Lower lobe of right lung (tissue), 2 donors: ENCODE data around the gene FDPS. TPM values are rescaled to one million over a fixed set of nuclear protein-coding genes. Genes with fewer than 3 reads are reported as not detected.

Experiments
- ATAC-seq, 2 donors: fragments of 200-7000 bp; cut with Tn5 transposase; one replicate each; pipeline ENCODE4 v1.9.1; 2020 to 2022; ENCODE audit warnings: mild to moderate bottlenecking in 2 of 2, moderate library complexity in 2 of 2
- DNase-seq: peaks from one replicate; pipeline ENCODE4 v3.0.0-alpha.2; 2020
- H3K27ac ChIP-seq: fragments of 200-600 bp; one replicate; pipeline ENCODE4 v1.8.0; 2022
- H3K27me3 ChIP-seq: fragments of 200-600 bp; one replicate; pipeline ENCODE4 v1.8.0; 2022; ENCODE audit warnings: low read depth
- H3K36me3 ChIP-seq: fragments of 200-600 bp; one replicate; pipeline ENCODE4 v1.8.0; 2022; ENCODE audit warnings: mild to moderate bottlenecking
- H3K4me1 ChIP-seq: fragments of 200-600 bp; one replicate; pipeline ENCODE4 v1.8.0; 2022
- H3K4me3 ChIP-seq: fragments of 200-600 bp; one replicate; pipeline ENCODE4 v1.8.0; 2022; ENCODE audit warnings: mild to moderate bottlenecking
- H3K9me3 ChIP-seq: fragments of 200-600 bp; one replicate; pipeline ENCODE4 v1.8.0; 2022
- intact Hi-C: fragments of 100-400 bp; cut with DNase I; formaldehyde crosslinking; loops from one replicate; pipeline ENCODE4 v1.11.0; 2022
- total RNA-seq: library from RNA; stranded (reverse); fragmentation: NEBNext Ultra II Directional; extraction: Animal tissue kit (Norgen Biotek cat#: 25700); gene quantifications from one replicate; pipeline ENCODE4 v1.2.1, GENCODE V29; 2021
- TF ChIP-seq, protein P1 (sequence below): fragments of 200-600 bp; IDR thresholded peaks from one replicate; pipeline ENCODE4 v1.8.0; 2022; ENCODE audit warnings: antibody characterized with exemption, mild to moderate bottlenecking
- donor health status: DM: no; HTN: yes; CAD: no; lungs with severe emphysema.

The FDPS gene
- total RNA-seq, 1 donor from 2014 or later = 184 TPM

DNA sequence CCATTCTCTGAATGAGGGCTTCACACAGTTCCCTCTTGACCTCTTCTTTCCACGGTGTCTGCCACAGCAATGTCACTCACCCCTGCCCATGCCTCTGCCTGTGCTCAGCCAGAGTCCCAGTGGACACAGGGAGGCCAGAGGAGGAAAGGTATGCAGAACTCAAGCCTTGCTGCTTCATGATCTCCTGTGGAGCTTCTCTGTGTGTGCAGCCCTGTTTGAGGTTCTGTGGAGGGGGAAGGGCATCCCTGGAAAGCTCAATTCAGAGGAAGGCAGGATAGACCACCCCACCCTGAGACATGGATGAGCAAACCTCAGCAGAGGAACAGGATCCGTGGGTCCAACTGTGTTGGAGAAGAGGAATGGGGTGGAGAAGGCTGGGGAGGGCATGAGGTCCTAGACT, 29.4 kb upstream of the FDPS start:
- H3K27me3 ChIP-seq = no peaks in the 10 kb centered on the region
- intact Hi-C loops = no loop called here
- H3K4me3 ChIP-seq = no peak overlapping the region
- peaks cover 24% of the 10 kb centered on the region for H3K4me1 ChIP-seq
- ATAC-seq = no peak
- H3K36me3 ChIP-seq = no peaks in the 10 kb centered on the region
- H3K27ac ChIP-seq = no peak overlapping the region
- TF ChIP-seq, protein P1, sequence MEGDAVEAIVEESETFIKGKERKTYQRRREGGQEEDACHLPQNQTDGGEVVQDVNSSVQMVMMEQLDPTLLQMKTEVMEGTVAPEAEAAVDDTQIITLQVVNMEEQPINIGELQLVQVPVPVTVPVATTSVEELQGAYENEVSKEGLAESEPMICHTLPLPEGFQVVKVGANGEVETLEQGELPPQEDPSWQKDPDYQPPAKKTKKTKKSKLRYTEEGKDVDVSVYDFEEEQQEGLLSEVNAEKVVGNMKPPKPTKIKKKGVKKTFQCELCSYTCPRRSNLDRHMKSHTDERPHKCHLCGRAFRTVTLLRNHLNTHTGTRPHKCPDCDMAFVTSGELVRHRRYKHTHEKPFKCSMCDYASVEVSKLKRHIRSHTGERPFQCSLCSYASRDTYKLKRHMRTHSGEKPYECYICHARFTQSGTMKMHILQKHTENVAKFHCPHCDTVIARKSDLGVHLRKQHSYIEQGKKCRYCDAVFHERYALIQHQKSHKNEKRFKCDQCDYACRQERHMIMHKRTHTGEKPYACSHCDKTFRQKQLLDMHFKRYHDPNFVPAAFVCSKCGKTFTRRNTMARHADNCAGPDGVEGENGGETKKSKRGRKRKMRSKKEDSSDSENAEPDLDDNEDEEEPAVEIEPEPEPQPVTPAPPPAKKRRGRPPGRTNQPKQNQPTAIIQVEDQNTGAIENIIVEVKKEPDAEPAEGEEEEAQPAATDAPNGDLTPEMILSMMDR = no peak
- H3K9me3 ChIP-seq = no peaks in the 10 kb centered on the region
- no peak for DNase-seq

DNA sequence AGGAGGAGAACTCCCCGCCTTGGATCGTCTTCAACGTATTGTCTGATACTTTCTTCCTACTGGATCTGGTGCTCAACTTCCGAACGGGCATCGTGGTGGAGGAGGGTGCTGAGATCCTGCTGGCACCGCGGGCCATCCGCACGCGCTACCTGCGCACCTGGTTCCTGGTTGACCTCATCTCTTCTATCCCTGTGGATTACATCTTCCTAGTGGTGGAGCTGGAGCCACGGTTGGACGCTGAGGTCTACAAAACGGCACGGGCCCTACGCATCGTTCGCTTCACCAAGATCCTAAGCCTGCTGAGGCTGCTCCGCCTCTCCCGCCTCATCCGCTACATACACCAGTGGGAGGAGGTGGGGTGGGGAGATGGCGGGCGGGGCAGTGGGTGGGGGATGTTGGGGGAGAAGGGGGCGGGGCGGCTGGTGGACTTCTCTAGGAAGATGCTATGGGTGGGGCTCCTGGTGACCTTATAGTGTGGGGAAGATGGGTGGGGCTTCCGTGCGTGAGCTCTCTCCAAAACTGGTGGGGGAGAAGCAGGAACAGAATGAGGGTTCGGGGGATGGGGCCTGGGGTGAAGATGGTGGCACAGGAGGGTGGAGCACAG, 26.1 kb upstream of the FDPS start:
- no peak for ATAC-seq
- Histone ChIP-seq H3K27ac (no peak overlapping the region), H3K27me3 (no peaks in the 10 kb centered on the region), H3K4me3 (no peak overlapping the region), H3K4me1 (peaks cover 13% of the 10 kb centered on the region), H3K36me3 (no peaks in the 10 kb centered on the region), H3K9me3 (no peaks in the 10 kb centered on the region)
- TF ChIP-seq, protein P1 = no peak
- intact Hi-C loops = no loop called here
- no peak for DNase-seq

DNA sequence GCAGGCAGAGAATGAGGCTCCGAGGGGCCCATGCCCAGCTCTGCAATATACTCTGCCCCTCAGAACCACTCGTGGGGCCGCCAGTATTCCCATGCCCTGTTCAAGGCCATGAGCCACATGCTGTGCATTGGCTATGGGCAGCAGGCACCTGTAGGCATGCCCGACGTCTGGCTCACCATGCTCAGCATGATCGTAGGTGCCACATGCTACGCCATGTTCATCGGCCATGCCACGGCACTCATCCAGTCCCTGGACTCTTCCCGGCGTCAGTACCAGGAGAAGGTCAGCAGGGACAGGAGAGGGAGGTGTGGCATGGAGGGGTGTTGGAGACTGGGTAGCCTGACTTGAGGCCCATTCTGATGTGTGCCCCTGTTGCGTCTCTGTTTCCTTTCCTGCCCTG, 24.2 kb upstream of the FDPS start:
- DNase-seq (no peak), ATAC-seq (no peak)
- Histone ChIP-seq H3K27me3 (no peaks in the 10 kb centered on the region), H3K9me3 (no peaks in the 10 kb centered on the region), H3K27ac (no peak overlapping the region), H3K4me1 (no peaks in the 10 kb centered on the region), H3K36me3 (no peaks in the 10 kb centered on the region), H3K4me3 (no peak overlapping the region)
- intact Hi-C loops = no loop called here
- TF ChIP-seq, protein P1 = no peak

DNA sequence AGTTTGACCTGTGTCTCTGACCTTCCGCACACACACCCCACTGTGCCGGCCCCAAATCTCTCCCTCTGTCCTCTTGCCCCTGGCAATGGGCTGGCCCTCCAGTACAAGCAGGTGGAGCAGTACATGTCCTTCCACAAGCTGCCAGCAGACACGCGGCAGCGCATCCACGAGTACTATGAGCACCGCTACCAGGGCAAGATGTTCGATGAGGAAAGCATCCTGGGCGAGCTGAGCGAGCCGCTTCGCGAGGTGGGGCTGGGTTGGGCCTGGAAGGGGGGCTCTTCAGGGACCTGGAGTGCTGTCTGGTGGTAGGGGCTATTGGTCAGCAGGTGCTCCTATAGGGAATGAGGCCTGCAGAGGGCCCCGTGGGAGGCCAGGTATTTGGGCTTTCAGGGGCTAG, 23.6 kb upstream of the FDPS start:
- ATAC-seq = no peak
- intact Hi-C loops = no loop called here
- TF ChIP-seq, protein P1 = no peak
- no peaks in the 10 kb centered on the region for H3K4me1 ChIP-seq
- H3K27ac ChIP-seq = no peak overlapping the region
- H3K27me3 ChIP-seq = no peaks in the 10 kb centered on the region
- no peaks in the 10 kb centered on the region for H3K36me3 ChIP-seq
- H3K4me3 ChIP-seq = no peak overlapping the region
- no peaks in the 10 kb centered on the region for H3K9me3 ChIP-seq
- no peak for DNase-seq

DNA sequence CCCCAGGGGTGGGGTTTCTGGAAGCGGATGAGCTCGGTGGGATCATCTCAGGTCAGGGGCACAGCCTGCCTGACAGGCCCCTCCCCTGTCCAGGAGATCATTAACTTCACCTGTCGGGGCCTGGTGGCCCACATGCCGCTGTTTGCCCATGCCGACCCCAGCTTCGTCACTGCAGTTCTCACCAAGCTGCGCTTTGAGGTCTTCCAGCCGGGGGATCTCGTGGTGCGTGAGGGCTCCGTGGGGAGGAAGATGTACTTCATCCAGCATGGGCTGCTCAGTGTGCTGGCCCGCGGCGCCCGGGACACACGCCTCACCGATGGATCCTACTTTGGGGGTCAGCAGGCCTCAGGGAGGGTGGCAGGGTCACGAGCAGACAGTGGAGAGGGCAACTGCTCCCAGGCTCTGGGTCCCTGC, 23.0 kb upstream of the FDPS start:
- intact Hi-C loops = no loop called here
- Histone ChIP-seq H3K27me3 (no peaks in the 10 kb centered on the region), H3K4me3 (no peak overlapping the region), H3K4me1 (no peaks in the 10 kb centered on the region), H3K9me3 (no peaks in the 10 kb centered on the region), H3K27ac (no peak overlapping the region), H3K36me3 (no peaks in the 10 kb centered on the region)
- DNase-seq (no peak), ATAC-seq (no peak)
- TF ChIP-seq, protein P1 = no peak
